ENCODE results near the gene AFDN.

AFDN gene

DNA sequence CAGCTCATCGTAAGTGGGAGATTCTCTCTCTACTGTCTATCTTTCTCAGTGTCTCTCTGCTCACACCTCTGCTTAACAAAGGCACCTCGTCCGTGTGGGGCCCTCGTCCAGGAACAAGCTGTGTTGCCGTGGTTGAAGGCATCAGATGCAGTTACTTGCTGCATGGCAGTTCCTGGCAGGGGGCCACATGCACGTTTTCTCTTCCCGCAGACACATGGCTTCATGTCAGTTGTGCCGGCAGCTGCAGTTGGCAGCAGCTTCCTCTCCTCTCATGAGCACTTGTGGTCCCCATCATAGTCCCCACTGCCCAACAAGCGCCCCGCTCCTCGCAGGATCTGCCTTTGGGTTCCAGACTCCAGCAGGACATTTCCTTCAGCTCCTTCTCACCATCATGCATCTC is 7.1 kb upstream of the AFDN start:
- no peak for DNase-seq

DNA sequence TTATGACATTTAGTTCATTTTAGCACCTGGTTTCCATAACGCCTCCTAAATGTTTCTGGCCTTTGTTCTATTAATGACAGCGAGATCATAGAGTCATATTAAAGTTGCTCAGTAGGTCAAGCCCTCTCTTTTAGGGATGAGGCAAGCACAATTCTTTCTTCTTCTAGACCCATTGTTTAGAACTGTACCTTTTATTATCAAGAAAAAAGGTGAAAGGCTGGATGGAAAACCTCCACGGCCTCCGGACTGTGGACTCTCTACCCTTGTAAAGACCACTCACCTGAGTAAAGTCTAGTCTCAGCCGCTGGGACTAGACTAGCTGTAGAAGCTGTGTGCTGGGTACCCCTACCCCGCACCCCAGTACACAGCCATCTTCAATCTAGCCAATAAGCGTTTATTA is 6.0 kb upstream of the AFDN start:
- DNase-seq, result no peak

DNA sequence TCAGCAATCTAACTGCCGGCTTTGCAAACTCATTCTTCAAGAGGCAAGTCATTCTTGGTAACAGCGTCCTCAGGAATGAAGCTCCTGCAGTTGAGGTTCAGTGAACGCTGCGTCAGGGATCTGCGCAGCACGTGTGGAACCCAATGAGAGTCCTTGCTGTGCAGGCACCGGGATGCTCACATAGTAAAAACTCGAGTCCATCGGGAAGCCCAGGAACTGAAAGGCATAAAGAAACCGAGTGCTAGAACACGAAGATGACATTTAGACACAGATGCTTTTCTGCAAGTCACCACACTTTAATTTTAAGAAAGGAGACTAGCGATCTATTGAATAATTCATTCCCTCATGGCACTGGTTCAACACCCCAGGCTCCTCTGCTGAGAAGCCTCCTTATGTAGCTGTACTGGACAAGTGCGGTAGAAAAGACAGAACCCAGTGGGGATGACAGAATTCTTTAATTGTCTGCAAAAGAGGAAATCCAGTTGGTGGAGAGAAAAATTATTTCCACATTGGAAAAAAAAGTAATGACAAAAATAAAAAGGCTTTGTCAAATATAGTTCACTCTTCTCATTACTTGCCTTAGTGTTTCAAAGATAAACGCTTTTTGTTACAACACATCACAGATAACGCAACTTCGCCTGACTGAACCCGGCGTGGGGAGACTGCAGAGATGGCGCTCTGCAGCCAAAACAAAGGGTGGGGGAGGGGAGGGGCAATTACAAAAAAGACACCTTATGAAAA is 1.9 kb upstream of the AFDN start:
- DNase-seq, result no peak

DNA sequence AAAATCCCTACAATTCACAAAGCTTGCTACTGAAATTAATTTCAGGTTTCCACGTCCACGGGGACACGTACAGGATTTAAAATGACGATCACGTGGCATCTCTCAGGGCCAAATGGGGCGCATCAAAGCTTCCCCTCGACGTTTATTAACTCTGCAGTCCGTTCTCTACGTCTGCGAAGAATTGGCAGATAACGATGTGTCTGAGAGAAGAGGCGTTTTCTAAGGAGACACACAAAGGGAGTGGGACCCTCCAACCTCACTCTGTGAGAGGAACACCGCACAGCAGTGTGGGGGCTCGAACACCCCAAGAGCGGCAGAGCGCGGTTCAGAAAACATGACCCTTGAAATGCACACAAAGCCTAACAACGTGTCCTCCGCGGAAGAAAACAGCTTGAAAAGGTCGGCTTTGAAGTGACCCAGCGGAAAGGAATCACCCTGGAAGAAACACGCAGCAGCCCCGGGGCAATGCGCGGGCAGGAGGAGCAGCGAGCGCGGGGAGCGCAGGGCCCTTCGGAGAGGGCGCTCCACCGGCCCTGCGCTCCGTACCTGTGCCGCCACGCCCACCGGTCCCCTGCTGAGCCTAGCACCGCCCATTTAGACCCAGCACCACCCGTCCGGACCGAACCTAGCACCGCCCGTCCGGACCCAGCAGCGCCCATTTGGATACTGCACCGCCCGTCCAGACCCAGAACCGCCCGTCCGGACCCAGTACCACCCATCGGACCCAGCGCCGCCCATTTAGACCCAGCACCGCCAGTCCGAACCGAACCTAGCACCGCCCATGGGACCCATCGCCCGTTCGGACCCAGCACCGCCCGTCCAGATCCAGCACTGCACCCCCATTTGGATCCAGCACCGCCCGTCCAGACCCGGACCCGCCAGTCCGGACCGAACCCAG is 1.1 kb upstream of the AFDN start:
- DNase-seq, result no peak

DNA sequence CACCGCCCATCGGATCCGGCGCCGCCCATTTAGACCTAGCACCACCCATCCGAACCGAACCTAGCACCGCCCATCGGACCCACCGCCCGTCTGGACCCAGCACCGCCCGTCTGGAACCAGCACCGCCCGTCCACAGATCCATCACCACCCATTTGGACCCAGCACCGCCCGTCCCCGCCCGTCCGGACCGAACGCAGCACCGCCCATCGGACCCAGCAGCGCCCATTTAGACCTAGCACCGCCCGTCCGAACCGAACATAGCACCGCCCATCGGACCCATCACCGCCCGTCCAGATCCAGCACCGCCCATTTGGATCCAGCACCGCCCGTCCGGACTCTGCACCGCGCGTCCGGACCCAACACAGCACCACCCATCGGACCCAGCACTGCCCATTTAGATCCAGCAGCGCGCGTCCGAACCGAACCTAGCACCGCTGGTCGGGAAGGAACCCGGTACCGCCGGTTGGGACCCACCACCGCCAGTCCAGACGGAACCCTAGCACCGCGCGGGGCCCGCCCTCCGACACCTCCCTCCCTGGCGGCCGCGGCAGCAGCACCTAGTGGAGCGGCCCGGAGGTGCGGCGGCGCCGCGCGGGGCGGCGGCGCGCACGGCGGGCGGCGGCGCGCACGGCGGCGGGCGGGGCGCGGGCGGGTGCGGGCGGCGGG is 348 bp upstream of the AFDN start:
- DNase-seq, result peak in 1 of 2 experiments; percentile 10

DNA sequence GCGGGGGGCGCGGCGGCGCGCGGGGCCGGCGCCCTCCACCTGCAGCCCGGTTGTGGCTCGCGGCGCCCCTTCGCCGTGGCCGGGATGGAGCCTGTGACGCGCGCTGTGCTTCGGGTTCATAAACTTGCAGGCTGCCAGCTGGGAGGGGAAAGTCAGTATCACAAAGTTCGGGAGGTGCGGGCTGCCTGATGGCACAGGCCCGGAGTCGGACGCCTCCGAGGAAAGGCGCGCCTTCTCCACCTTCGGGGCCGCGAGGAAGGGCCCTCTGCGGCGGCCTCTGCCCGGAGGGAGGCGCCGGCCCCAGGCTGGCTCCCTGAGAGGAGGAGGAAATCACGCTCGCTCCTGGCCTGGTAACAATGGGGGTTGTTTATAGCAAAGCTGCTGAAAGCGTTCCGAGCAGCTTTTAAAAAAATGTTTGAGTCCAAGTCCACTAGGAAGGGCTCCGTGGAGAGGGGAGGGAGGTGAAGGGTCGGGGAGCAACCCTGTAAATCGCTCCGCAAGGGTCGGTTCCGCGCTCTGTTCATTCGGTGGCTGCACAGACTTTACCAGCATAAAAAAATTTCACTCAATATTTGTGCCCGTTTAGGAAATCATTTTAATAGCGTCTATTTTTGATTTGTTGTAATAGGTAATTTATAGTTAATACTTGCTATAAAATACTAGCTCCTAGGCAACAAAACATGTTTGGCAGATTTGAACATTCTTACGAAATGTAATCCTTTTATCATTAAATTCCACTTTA is 1.0 kb downstream of the AFDN start:
- DNase-seq, result no peak

DNA sequence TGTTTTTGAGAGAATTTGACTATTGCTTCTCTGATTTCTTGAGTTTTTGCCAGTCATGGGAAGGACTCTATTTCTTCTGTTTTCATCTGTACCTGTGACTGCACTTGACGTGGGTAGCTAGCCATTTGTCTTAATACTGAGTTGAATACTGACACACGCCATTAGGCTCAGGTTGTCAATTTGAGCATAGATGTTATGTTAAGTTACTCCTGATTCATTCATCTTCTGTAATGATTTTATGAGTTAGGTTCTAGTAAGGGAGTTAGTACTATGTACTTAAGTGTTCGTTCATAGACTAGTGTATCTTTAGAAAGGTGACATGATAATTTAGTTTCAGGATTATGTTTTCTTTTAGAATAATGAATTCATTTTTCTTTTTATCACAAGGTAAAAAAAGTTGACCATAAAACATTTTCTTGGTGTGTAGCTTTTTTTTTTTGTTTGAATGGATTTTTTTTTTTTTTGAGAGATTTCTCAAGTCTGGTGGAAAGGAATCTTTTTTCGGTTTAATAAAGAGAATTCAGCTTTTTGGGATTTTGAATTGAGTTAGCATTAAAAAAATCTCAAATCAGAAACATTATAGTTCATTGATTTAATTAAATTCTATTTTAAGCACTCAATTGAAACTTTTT is 1.7 kb downstream of the AFDN start:
- no peak for DNase-seq

DNA sequence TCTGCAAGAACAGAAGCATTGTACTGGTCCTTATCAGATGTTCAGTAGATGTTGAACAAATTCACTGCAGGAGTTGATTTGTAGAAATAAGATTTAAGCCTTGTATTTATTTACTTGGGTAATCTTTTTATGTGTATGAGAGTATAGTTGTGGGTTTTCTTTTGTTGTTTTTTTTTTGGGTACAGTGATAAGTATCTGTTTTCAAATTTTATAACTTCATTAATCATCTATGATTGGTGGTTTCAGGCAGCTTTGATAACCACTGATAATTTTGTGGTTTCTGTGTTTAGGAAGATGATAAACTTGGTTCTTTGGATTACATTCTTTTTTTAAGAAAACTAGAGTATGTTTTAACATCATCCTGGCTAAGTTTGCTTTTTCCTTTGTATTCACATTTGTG is 2.8 kb downstream of the AFDN start:
- no peak for DNase-seq

DNA sequence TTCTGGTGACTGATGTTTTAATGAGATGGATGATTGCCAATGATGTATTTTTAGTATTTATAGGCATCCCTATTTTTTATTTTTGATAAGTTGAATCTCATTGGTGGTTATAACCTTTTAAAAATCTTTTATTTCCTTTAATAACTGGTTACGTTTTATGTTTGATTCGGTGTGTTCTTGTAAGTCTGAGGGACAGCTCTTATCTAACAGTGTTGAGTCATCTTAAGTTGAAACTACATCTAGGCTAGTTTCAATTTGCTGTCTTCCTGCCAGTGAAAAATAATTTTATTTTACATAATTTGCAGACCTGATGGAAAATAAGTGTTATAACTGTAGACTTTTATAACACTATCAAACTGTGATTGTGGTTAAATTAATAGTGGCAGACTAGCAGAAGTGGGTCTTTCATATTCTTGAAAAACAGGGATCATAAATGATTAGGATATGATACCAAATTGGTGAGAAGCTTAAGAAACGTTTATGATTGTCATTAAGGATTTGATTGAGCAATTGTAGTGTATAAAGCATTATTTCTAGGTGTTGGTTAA is 4.6 kb downstream of the AFDN start:
- DNase-seq, result no peak

DNA sequence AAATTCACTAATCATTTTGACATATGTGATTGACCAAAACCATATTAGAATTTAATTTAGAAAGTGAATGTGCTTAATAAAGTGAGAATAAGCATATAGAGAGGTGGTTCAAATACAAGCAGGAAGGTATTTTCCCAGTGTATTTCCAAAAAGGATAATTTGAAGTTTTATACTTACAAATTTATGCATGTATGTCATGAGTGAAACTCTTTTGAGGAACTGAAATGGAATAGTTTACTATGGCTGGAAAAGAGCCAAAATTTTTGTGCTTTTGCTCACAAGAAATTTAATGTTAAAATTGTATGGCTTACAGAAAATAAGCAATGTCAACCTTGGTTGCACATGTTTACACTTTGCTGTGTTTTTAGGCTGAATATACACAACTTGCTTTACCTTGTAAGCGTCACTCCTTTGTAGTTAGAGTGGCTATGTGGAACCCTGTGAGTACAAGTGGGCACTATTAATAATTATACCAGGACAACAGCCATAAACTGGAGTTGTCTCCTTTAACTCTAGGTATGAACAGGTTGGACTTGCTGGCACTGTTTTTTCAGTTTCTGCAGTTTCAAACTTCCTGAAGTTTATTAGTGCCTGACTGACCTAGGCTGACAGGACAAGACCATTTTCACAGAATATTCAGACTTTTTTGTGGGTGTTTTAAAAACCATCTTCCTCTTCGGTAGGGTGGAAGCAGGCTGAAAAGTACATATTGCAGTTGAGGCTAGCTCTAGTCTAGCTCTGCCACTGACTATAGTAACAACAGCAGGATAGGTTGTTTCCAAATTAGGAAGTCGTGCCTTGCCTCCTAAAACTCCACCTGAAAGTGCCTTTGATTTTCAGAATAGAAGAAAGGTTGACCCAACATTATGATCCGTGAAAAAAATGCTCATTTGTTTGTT is 6.0 kb downstream of the AFDN start:
- no peak for DNase-seq

DNA sequence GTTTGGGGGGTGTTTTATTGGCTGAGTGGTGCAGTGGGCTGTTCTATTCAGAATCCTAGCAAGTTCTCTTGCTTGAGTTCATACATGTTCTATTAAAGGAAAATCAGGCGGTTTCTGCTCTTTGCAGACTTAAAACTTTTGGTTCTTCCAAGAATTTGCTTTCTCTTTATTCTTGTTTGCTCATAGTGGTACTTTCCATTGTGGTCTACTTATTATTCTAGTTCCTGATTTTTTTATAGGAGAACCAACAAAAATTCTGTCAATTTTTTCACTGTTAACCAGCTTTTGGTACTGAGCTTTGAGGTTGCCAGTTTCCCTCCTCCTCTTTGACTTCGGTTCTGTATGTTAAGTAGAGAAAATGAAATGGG is 6.7 kb downstream of the AFDN start:
- DNase-seq, result no peak

DNA sequence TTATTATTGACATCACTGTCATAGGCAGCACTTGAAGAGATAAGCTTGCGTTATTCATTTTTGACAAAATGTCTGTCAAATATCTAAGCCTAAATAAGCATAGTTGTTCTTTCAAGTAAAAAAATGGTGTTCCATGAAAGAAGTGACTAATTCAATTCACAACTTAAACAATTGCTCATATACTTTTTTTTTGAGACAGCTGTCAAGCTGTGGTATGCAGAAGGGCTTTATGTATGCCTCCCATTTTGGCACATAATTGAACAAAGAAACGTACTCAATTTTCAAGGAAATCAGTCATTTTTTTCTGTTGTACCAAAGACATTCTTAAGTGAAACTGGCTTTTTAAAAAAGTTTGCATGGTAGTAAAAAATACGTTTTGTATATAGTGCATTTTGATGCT is 8.5 kb downstream of the AFDN start:
- DNase-seq, result no peak

DNA sequence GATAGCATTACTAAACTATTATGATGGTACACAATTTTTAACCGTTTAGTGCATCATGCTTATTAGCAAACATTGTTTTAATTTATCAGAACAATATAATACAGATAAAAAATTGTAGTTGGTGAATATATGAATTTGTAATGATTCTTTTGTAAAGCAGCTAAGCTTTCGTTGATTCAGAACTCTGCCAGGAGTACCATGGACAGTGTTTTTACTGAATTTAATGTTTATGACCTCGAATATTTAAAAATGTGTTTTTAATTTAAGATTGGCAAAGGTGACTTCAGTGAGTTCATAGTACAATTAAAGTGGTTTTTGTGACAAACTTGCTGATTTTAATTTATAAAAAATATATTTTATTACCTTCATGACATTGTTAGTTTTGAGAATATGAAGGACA is 10.0 kb downstream of the AFDN start:
- no peak for DNase-seq

DNA sequence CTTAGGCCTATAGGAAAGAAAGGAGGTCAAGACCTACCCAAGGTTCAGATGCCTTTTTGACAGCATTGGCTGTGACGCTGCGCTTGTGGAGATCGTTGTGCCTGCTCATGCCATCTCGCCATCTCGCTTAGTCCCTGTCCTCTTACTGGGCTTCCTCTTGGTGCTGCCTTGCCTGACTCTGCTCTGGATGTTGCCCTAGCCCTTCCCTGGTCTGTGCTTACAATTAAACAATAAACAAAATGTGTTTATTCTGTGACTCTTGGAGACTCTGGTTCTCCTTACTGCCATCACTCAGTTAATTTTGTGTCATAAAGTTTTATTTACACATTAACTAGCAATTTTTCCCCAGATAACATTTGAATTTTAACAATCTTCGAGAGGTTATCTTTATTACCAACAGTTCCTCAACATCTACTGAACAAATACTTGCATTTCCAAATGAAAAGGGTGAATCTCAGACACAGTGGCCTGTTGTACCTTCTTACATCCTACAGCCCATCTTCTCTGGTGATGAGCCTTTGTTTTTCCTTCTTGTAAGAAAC is 11.6 kb downstream of the AFDN start:
- DNase-seq, result no peak

DNA sequence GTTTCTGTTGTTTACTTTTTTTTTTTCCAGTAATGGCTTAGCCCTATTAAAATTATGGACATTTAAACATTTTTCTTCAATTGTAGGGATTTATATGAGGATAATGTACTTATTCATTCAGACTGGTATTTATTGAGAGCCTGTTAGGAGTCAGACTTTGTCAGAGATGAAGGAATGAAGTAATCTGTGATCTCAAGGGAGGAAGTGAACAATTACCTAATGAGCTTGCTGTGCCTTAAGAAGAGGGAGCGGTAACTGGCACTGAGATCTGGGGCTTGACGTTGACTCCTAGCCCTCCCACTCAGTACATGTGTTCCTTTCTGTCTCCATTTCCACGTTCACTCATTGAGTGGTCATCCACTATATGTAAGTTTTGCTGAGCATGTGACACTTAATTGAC is 12.6 kb downstream of the AFDN start:
- no peak for DNase-seq

DNA sequence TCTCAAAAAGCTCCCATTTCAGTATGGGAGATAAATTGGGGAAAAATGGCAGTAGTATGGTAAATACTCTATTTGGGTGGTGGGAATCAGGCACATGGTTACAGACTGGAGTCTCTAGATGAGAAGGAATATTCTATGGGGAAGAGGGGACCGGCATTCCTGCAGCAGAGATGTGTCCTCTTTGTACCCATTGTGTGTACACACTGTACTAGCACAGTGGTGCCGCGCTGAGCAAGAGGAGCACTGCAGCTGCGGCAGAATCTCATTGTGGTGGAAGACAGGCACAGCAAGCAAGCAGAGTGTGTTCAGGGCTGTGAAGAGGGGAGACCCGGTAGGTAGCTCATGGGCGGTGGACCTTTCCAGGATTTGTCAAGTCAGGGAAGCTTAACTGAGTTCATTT is 13.0 kb downstream of the AFDN start:
- DNase-seq, result no peak

DNA sequence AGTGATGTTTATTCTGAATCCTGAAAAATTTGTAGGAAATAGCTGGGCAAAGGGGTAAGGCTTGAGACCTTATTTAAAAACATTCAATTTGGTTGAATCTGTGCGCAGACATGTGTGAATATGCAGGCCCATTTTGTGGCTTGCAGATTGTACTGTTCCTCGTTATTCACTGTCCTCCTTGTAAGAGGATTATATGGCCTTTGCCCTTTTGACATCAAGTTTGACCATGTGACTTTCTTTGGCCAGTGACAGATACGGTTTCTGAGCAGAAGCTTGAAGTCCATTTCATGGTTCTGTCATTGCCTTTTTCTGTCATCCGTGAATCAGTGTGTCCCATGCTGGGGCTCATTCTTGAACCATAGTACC is 13.4 kb downstream of the AFDN start:
- DNase-seq, result no peak

DNA sequence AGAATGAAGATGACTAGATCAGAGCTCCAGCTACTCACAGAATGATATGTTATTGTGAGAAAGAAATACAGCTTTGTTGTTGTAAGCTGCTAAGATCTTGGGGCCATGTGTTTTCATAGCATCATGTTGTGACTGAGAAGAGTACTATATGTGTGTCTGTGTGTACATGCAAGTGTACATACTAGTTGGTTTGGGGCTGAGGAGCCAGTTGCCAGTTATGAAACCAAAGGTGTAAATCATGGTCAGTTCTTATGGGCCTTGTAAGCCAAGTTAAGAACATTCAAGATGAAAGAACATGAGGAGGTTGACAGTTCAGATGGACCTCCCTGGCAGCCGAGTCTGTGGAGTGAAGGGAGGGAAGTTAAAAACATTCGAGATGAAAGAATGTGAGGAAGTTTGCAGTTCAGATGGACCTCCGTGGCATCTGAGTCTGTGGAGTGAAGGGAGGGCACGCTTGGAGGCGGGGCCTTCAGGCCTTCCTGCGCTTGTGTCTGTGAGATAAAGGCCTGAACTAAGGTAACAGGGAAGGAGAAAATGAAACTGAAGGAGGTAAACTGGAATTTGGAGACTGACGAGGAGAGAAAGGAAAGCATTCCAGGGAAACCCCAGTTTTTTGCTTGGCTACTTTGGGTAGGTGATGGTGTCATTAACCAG is 13.9 kb downstream of the AFDN start:
- DNase-seq, result no peak

DNA sequence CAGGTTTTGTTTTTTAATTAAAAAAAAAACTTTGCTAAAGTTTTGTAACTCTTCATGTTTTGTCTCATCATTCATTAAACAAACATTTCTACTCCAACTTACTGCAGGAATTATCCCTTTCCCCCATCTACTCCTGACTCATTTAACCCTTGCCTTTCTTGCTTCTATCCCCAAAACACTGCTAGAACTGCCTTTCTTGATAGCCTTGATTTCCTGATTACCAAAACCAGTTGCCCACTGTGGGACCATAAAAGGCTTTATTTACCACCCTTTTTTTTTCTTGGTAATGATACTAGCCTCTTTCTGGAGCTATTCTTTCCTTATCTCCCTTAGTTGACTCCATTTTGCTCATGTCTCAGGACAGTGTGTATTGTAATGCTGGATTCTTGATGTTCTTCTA is 15.3 kb downstream of the AFDN start:
- no peak for DNase-seq

DNA sequence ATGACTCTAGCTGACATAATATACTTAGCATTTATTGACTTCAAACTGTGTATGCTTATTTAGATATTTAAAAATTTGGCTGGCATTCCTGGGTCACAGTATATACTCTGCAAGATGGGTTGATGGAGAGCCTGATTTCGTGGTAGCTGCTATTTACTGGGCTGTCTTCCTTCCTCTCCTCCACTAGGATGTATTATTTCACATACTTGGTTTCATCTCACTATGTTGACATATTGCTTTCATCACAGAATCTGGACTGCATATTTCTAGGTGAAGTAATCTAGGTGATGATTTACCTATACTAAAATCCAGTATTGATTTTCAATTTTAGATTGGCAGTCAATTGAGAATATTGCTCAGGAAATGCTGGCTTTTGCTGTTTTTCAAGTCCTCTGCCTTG is 15.7 kb downstream of the AFDN start:
- DNase-seq, result no peak

DNA sequence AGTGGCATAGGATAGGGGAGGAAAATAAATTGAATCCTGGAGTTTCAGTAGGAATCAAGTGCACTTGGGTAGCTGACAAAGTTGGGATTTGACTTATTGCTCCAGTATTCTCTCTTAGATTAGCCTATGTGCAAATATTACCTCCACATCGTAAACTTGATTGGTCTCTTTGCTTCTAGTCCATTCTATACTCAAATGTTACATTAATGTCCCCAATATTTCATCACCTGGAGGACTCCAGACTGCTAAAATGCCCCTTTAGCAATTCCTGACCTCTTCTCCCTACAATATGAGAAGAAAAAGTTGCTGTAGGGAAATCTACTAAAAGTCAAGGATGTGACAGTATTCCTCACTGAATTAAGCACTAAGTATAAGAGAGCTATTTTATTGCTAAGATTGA is 16.3 kb downstream of the AFDN start:
- DNase-seq, result no peak
